SU-DHL-6 (cell line): ENCODE results near the gene PTGIS.

Experiments
- CTCF ChIP-seq: fragments of 200-600 bp; sonication (generic); IDR thresholded peaks from one replicate; pipeline ENCODE4 v1.5.1; 2017; ENCODE audit warnings: antibody characterized with exemption, mild to moderate bottlenecking, low read length, moderate library complexity; ENCODE audit not compliant: insufficient read depth, poor library complexity, severe bottlenecking
- EZH2phosphoT487 ChIP-seq: fragments of 200-600 bp; sonication (generic), shearing (Covaris generic); conservative IDR thresholded peaks from 2 replicates; pipeline ENCODE4 v1.6.1; 2018; ENCODE audit warnings: mild to moderate bottlenecking, antibody characterized with exemption, low read length, moderate library complexity, mixed read lengths

- TF ChIP-seq CTCF (no peak), EZH2phosphoT487 (no peak)
These were observed 23.4 kb upstream of the PTGIS start for GRCh38 chr20:49591217-49591865.
